ENCODE data around the gene FGB. TPM values are rescaled to one million over a fixed set of nuclear protein-coding genes. Genes with fewer than 3 reads are reported as not detected.

FGB gene
- total and polyA plus RNA-seq, 2 donors (not counting 3 experiments of a cell fraction or from before 2014, with no cell fraction given), result not detected

DNA sequence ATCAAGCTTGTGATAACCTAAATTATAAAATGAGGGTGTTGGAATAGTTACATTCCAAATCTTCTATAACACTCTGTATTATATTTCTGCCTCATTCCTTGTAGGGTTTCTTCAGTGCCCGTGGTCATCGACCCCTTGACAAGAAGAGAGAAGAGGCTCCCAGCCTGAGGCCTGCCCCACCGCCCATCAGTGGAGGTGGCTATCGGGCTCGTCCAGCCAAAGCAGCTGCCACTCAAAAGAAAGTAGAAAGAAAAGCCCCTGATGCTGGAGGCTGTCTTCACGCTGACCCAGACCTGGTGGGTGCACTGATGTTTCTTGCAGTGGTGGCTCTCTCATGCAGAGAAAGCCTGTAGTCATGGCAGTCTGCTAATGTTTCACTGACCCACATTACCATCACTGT lies 2.9 kb downstream of the FGB start:
- no peaks in the 10 kb centered on the region for H3K79me2 ChIP-seq (ENCODE audit: control insufficient read depth, insufficient read depth, low read length)
- H2AFZ ChIP-seq (ENCODE audit: low read depth, low read length), result no peak overlapping the region
- H3K4me3 ChIP-seq (replicated peaks in 1 of 3; ENCODE audit: insufficient read depth in 1 of 3, low read depth in 1 of 3, low read length in 3 of 3), result no peak overlapping the region
- no peak overlapping the region for H3K27ac ChIP-seq (ENCODE audit: insufficient read depth, low read depth, low read length)
- peaks cover 0 to 10% of the 10 kb centered on the region in 2 experiments for H3K27me3 ChIP-seq (ENCODE audit: control insufficient read depth in 2 of 2, insufficient read depth in 2 of 2, low read length in 2 of 2)
- ChIA-PET POLR2A (no interaction called here), CTCF (interaction anchor here (1.6 kb wide), 1 partner anchor 13 kb away, joined by 4 read pairs; no protein-coding TSS in a partner anchor)
- H3K36me3 ChIP-seq (ENCODE audit: control insufficient read depth in 2 of 2, extremely low read depth in 1 of 2, insufficient read depth in 2 of 2, low read length in 2 of 2), result no peaks in the 10 kb centered on the region
- H4K20me1 ChIP-seq (replicated peaks; ENCODE audit: control insufficient read depth, extremely low read depth, insufficient read depth, low read length), result no peaks in the 10 kb centered on the region
- dilution Hi-C loops (cut with MboI; ENCODE audit: extremely low pct_ligation_motif_present, low sequenced_read_pairs), result no loop called here
- no peak for DNase-seq (ENCODE audit: low read depth, low spot score)
- H3K4me1 ChIP-seq (ENCODE audit: control insufficient read depth, extremely low read depth, insufficient read depth, low read length), result no peaks in the 10 kb centered on the region
- no peak for FAIRE-seq
- intact Hi-C loops (cut with micrococcal nuclease), result no loop called here
- no peaks in the 10 kb centered on the region for H3K9me3 ChIP-seq (replicated peaks; ENCODE audit: control insufficient read depth, insufficient read depth, low read length)
- no peak for TF ChIP-seq POLR2A (IDR thresholded peaks at IDR 0.05; ENCODE audit: low read depth, low read length)
- TF ChIP-seq GATA2 (IDR thresholded peaks at IDR 0.05; ENCODE audit: insufficient read depth, insufficient read length, low read depth, low read length), result no peak
- BruUV-seq (replicated peaks), result no TSS peak
- H3K9me1 ChIP-seq (replicated peaks; ENCODE audit: control insufficient read depth, extremely low read depth, insufficient read depth, low read length), result no peaks in the 10 kb centered on the region
- H3K4me2 ChIP-seq (ENCODE audit: insufficient read depth, low read length), result no peak overlapping the region
- no peak overlapping the region for H3K9ac ChIP-seq (replicated peaks; ENCODE audit: extremely low read depth, insufficient read depth, low read length)

DNA sequence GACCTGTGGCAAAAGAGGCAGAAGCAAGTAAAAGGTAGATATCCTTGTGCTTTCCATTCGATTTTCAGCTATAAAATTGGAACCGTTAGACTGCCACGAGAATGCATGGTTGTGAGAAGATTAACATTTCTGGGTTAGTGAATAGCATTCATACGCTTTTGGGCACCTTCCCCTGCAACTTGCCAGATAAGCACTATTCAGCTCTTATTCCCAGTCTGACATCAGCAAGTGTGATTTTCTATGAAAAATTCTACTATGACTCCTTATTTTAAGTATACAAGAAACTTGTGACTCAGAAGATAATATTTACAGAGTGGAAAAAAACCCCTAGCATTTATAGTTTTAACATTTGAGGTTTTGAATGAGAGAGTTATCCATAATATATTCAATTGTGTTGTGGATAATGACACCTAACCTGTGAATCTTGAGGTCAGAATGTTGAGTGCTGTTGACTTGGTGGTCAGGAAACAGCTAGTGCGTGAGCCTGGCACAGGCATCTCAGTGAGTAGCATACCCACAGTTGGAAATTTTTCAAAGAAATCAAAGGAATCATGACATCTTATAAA lies 3.9 kb downstream of the FGB start:
- no peak for TF ChIP-seq POLR2AphosphoS5 (IDR thresholded peaks at IDR 0.05; ENCODE audit: insufficient read depth, low read depth, low read length)
- peaks cover 0 to 6% of the 10 kb centered on the region in 2 experiments for H3K27me3 ChIP-seq (ENCODE audit: control insufficient read depth in 2 of 2, insufficient read depth in 2 of 2, low read length in 2 of 2)
- no TSS peak for BruUV-seq (replicated peaks)
- no peaks in the 10 kb centered on the region for H4K20me1 ChIP-seq (replicated peaks; ENCODE audit: control insufficient read depth, extremely low read depth, insufficient read depth, low read length)
- no peaks in the 10 kb centered on the region for H3K9me1 ChIP-seq (replicated peaks; ENCODE audit: control insufficient read depth, extremely low read depth, insufficient read depth, low read length)
- ChIA-PET CTCF (interaction anchor here (2.7 kb wide), 1 partner anchor 52 kb away, joined by 15 read pairs; no protein-coding TSS in a partner anchor), POLR2A (no interaction called here)
- no peak overlapping the region for H3K27ac ChIP-seq (ENCODE audit: insufficient read depth, low read depth, low read length)
- H3K79me2 ChIP-seq (ENCODE audit: control insufficient read depth, insufficient read depth, low read length), result no peaks in the 10 kb centered on the region
- no peaks in the 10 kb centered on the region for H3K4me1 ChIP-seq (ENCODE audit: control insufficient read depth, extremely low read depth, insufficient read depth, low read length)
- no peak overlapping the region for H3K4me2 ChIP-seq (ENCODE audit: insufficient read depth, low read length)
- dilution Hi-C loops (cut with MboI; ENCODE audit: extremely low pct_ligation_motif_present, low sequenced_read_pairs), result no loop called here
- no peak overlapping the region for H3K9ac ChIP-seq (replicated peaks; ENCODE audit: extremely low read depth, insufficient read depth, low read length)
- DNase-seq (ENCODE audit: low read depth, low spot score) (no peak), FAIRE-seq (no peak)
- H3K9me3 ChIP-seq (replicated peaks; ENCODE audit: control insufficient read depth, insufficient read depth, low read length), result no peaks in the 10 kb centered on the region
- no peaks in the 10 kb centered on the region for H3K36me3 ChIP-seq (ENCODE audit: control insufficient read depth in 2 of 2, extremely low read depth in 1 of 2, insufficient read depth in 2 of 2, low read length in 2 of 2)
- intact Hi-C loops (cut with micrococcal nuclease), result no loop called here
- no peak overlapping the region for H3K4me3 ChIP-seq (replicated peaks in 1 of 3; ENCODE audit: insufficient read depth in 1 of 3, low read depth in 1 of 3, low read length in 3 of 3)
- no peak overlapping the region for H2AFZ ChIP-seq (ENCODE audit: low read depth, low read length)

Measured in endothelial cell of umbilical vein (primary cell).